ENCODE measurements around the gene SBF2. TPM values are rescaled to one million over a fixed set of nuclear protein-coding genes. Genes with fewer than 3 reads are reported as not detected.

The SBF2 gene
- total RNA-seq, 1 donor from 2014 or later: 34.5 TPM

- no peaks in the 10 kb centered on the region for H3K27me3 ChIP-seq
- no peaks in the 10 kb centered on the region for H3K36me3 ChIP-seq
- no peak overlapping the region for H3K27ac ChIP-seq
- H3K4me1 ChIP-seq: peaks cover 0 to 4% of the 10 kb centered on the region in 2 donors
- H3K4me3 ChIP-seq: no peak overlapping the region
- intact Hi-C loops (cut with DNase I): no loop called here
- DNase-seq (ENCODE audit: low spot score in 2 of 2): no peak
- no peak for TF ChIP-seq CTCF (IDR thresholded peaks at IDR 0.05)
- H3K9me3 ChIP-seq: no peaks in the 10 kb centered on the region
Observed at GRCh38 chr11:10283991-10284390, 10.0 kb downstream of the SBF2 start.

GRCh38 chr11:10282117-10282516 is 11.9 kb downstream of the SBF2 start:
- no peak for TF ChIP-seq CTCF (IDR thresholded peaks at IDR 0.05)
- Histone ChIP-seq H3K4me1 (peaks cover 0 to 2% of the 10 kb centered on the region in 2 donors), H3K36me3 (no peaks in the 10 kb centered on the region), H3K27ac (no peak overlapping the region), H3K27me3 (no peaks in the 10 kb centered on the region), H3K4me3 (no peak overlapping the region), H3K9me3 (no peaks in the 10 kb centered on the region)
- intact Hi-C loops (cut with DNase I): no loop called here
- no peak for DNase-seq (ENCODE audit: low spot score in 2 of 2)

GRCh38 chr11:10275714-10276113 is 18.3 kb downstream of the SBF2 start:
- intact Hi-C loops (cut with DNase I): no loop called here
- Histone ChIP-seq H3K4me3 (no peak overlapping the region), H3K27ac (no peak overlapping the region), H3K36me3 (no peaks in the 10 kb centered on the region), H3K9me3 (no peaks in the 10 kb centered on the region), H3K27me3 (no peaks in the 10 kb centered on the region), H3K4me1 (peaks cover 0 to 8% of the 10 kb centered on the region in 2 donors)
- TF ChIP-seq CTCF (IDR thresholded peaks at IDR 0.05): no peak
- DNase-seq (ENCODE audit: low spot score in 2 of 2): no peak

GRCh38 chr11:10274726-10275125 is 19.3 kb downstream of the SBF2 start:
- Histone ChIP-seq H3K27ac (no peak overlapping the region), H3K27me3 (no peaks in the 10 kb centered on the region), H3K9me3 (no peaks in the 10 kb centered on the region), H3K4me3 (no peak overlapping the region), H3K4me1 (peaks cover 0 to 8% of the 10 kb centered on the region in 2 donors), H3K36me3 (no peaks in the 10 kb centered on the region)
- intact Hi-C loops (cut with DNase I): no loop called here
- TF ChIP-seq CTCF (IDR thresholded peaks at IDR 0.05): no peak
- no peak for DNase-seq (ENCODE audit: low spot score in 2 of 2)

GRCh38 chr11:10273738-10274137 is 20.3 kb downstream of the SBF2 start:
- TF ChIP-seq CTCF (IDR thresholded peaks at IDR 0.05): no peak

GRCh38 chr11:10272132-10272531 is 21.9 kb downstream of the SBF2 start:
- Histone ChIP-seq H3K9me3 (no peaks in the 10 kb centered on the region), H3K4me1 (peaks cover 0 to 8% of the 10 kb centered on the region in 2 donors), H3K27me3 (no peaks in the 10 kb centered on the region), H3K4me3 (no peak overlapping the region), H3K27ac (no peak overlapping the region), H3K36me3 (no peaks in the 10 kb centered on the region)
- no peak for DNase-seq (ENCODE audit: low spot score in 2 of 2)
- intact Hi-C loops (cut with DNase I): no loop called here
- no peak for TF ChIP-seq CTCF (IDR thresholded peaks at IDR 0.05)

More at GRCh38 chr11:10273738-10274137, 20.3 kb downstream of the SBF2 start:
- Histone ChIP-seq H3K4me3 (no peak overlapping the region), H3K27me3 (no peaks in the 10 kb centered on the region), H3K27ac (no peak overlapping the region), H3K9me3 (no peaks in the 10 kb centered on the region), H3K4me1 (peaks cover 0 to 8% of the 10 kb centered on the region in 2 donors), H3K36me3 (no peaks in the 10 kb centered on the region)
- no peak for DNase-seq (ENCODE audit: low spot score in 2 of 2)
- intact Hi-C loops (cut with DNase I): no loop called here
